Common myeloid progenitor, CD34-positive (primary cell): ENCODE results near the gene SYNPR.

Experiments used
- CTCF ChIA-PET: fragments of 350-600 bp; sonication (Branson Sonifier 250); formaldehyde crosslinking; loops from one replicate; lab custom pipeline; 2021; ENCODE audit warnings: antibody characterized with exemption; lab: Charles Lee
- POLR2A ChIA-PET: fragments of 350-600 bp; sonication (Branson Sonifier 250); formaldehyde crosslinking; loops from one replicate; lab custom pipeline; 2021; ENCODE audit warnings: antibody characterized with exemption; lab: Charles Lee
- DNase-seq, 3 donors: peaks; one replicate each; pipeline versions ENCODE4 v3.0.0 to v3.0.0-alpha.2; 2013
- H3K27ac ChIP-seq, 2 experiments: 1 replicate in 1 of 2; 2 replicates in 1 of 2; pipeline ENCODE4 v1.7.0; 2013; ENCODE audit warnings: inconsistent platforms in 2 of 2, low read length in 2 of 2, mild to moderate bottlenecking in 2 of 2, low read depth in 1 of 2, moderate library complexity in 1 of 2; ENCODE audit not compliant: severe bottlenecking in 2 of 2, insufficient read depth in 1 of 2, poor library complexity in 1 of 2
- H3K27me3 ChIP-seq, 5 experiments: replicated peaks in 2 of 5; 1 replicate in 3 of 5; 2 replicates in 2 of 5; pipeline versions ENCODE4 v1.6.1 to v1.7.0; 2013; ENCODE audit warnings: low read length in 4 of 5, mild to moderate bottlenecking in 2 of 5, moderate library complexity in 2 of 5, inconsistent platforms in 1 of 5; ENCODE audit not compliant: insufficient read depth in 5 of 5, control insufficient read depth in 4 of 5
- H3K36me3 ChIP-seq, 4 experiments: 1 replicate in 2 of 4; 2 replicates in 2 of 4; pipeline versions ENCODE4 v1.6.1 to v1.7.0; 2013; ENCODE audit warnings: low read length in 3 of 4, control low read depth in 1 of 4, mild to moderate bottlenecking in 1 of 4; ENCODE audit not compliant: control insufficient read depth in 4 of 4, insufficient read depth in 4 of 4
- H3K4me1 ChIP-seq, 4 experiments: 1 replicate in 3 of 4; 2 replicates in 1 of 4; pipeline versions ENCODE4 v1.6.1 to v1.7.1; 2013; ENCODE audit warnings: low read length in 3 of 4, mild to moderate bottlenecking in 3 of 4, control low read depth in 1 of 4, inconsistent platforms in 1 of 4, moderate library complexity in 1 of 4; ENCODE audit not compliant: control insufficient read depth in 4 of 4, insufficient read depth in 4 of 4; ENCODE audit errors: control extremely low read depth in 1 of 4
- H3K4me3 ChIP-seq, 7 experiments: 1 replicate in 4 of 7; 2 replicates in 3 of 7; pipeline versions ENCODE4 v1.5.1 to v1.7.0; 2013; ENCODE audit warnings: mild to moderate bottlenecking in 7 of 7, low read length in 6 of 7, moderate library complexity in 6 of 7, inconsistent platforms in 2 of 7, low read depth in 2 of 7, control low read depth in 1 of 7; ENCODE audit not compliant: insufficient read depth in 4 of 7, control insufficient read depth in 1 of 7; ENCODE audit errors: extremely low read depth in 1 of 7
- H3K9me3 ChIP-seq, 5 experiments: 1 replicate in 4 of 5; 2 replicates in 1 of 5; pipeline versions ENCODE4 v1.6.1 to v1.7.1; 2013; ENCODE audit warnings: low read length in 4 of 5, mild to moderate bottlenecking in 2 of 5, inconsistent platforms in 1 of 5, low read depth in 1 of 5, moderate library complexity in 1 of 5; ENCODE audit not compliant: control insufficient read depth in 4 of 5, insufficient read depth in 2 of 5; ENCODE audit errors: control extremely low read depth in 1 of 5
- WGBS: methylation state at CpG from one replicate; pipeline ENCODE4 v1.1.5; 2013; ENCODE audit not compliant: insufficient coverage; 5-methylcytosine and 5-hydroxymethylcytosine counted together

Gene SYNPR

DNA sequence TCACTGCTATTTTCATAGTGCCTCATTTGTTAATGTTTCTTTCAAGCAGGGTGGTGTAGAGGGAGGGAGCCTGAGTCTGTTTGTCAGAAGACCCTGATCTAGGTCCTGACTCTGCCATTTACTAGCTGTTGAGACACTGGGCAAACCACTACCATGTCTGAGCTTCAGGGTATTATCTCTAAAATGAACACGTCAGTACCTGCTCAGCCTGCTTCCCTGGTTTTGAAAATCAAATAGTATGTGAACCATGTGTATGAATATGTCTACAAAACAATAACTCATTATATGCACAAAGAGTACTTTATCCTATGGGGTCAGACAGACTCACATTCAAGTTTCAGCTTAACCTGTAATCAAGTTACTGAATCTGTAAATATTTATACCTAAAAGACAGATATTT, 25.1 kb downstream of the SYNPR start:
- Histone ChIP-seq H3K4me1 (no peaks in the 10 kb centered on the region), H3K27me3 (no peaks in the 10 kb centered on the region), H3K36me3 (no peaks in the 10 kb centered on the region), H3K4me3 (no peak overlapping the region), H3K9me3 (peaks cover 0 to under 1% (median 0%) of the 10 kb centered on the region in 5 experiments), H3K27ac (no peak overlapping the region)
- CTCF ChIA-PET: no interaction called here
- WGBS: no CpG with 5 or more reads among the region's 1 CpG
- POLR2A ChIA-PET: no interaction called here
- no peak for DNase-seq

DNA sequence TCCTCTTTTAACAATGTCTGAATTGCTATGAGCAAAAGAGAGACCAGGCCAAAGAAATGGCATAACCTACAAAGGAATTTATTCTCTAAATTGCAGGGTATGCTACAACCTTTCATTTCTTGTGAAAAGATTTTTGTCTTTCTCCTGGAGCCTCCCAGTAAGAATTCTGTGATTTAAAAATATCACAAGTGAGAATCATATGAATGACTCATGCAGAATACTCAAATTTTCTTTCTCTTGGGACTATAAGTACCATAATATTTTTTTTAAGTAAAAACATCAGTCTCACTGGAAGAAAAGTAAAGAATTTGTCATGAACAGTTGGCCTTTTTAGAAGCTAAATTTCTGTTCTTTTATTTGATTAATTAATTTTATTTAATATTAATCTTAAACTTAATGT, 26.3 kb downstream of the SYNPR start:
- no peak for DNase-seq
- H3K27ac ChIP-seq: no peak overlapping the region
- no peaks in the 10 kb centered on the region for H3K36me3 ChIP-seq
- no peak overlapping the region for H3K4me3 ChIP-seq
- H3K4me1 ChIP-seq: no peaks in the 10 kb centered on the region
- ChIA-PET POLR2A (no interaction called here), CTCF (no interaction called here)
- no peaks in the 10 kb centered on the region for H3K27me3 ChIP-seq
- peaks cover 0 to 3% (median 0%) of the 10 kb centered on the region in 5 experiments for H3K9me3 ChIP-seq

DNA sequence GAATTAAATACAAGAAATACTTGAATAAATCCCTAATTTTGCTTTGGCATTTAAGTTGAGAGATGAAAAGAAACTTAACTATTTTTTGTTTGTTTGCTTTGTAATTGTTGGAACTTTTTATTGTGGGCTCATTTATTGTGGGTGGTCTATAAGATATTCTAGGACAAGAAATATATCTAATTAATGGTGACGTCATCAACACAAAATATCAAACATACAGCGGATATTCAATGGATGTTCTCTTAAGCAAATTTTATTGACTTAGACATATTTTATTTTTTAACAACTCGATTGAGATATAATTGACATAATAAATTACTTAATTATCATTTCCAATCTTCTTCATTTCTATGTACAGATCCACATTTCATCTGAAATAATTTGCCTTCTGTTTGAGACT, 30.0 kb downstream of the SYNPR start:
- POLR2A ChIA-PET: no interaction called here
- WGBS: no CpG with 5 or more reads among the region's 3 CpGs
- CTCF ChIA-PET: no interaction called here
- Histone ChIP-seq H3K36me3 (no peaks in the 10 kb centered on the region), H3K4me3 (no peak overlapping the region), H3K4me1 (no peaks in the 10 kb centered on the region), H3K9me3 (peaks cover 0 to 3% (median 0%) of the 10 kb centered on the region in 5 experiments), H3K27ac (no peak overlapping the region), H3K27me3 (peaks cover 0 to 3% (median 0%) of the 10 kb centered on the region in 5 experiments)
- no peak for DNase-seq

DNA sequence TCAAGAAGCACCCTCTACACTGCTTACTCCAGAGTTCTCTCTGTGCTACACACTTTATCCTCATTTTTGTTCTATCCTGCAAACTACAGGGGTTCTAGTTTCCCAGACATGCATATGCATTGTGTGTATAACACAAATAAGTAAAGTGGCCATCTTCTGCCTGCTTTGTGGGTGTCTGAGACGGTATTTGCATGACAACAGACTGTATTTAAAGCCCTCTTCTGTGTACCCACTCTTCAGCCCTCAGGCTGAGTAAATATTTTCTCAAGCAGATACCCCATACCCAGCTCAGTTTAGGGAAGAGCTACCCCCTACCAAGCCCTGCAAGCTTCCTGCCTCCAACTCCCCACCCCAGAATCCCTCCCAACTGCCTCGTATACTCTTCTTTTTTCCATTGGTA, 31.7 kb downstream of the SYNPR start:
- H3K36me3 ChIP-seq: no peaks in the 10 kb centered on the region
- DNase-seq: no peak
- no peaks in the 10 kb centered on the region for H3K4me1 ChIP-seq
- CTCF ChIA-PET: no interaction called here
- H3K27ac ChIP-seq: no peak overlapping the region
- peaks cover 0 to 3% (median 0%) of the 10 kb centered on the region in 5 experiments for H3K27me3 ChIP-seq
- POLR2A ChIA-PET: no interaction called here
- 20% methylated on average over 1 of the region's 2 CpGs for WGBS
- H3K9me3 ChIP-seq: peaks cover 0 to 3% (median 0%) of the 10 kb centered on the region in 5 experiments
- no peak overlapping the region for H3K4me3 ChIP-seq

DNA sequence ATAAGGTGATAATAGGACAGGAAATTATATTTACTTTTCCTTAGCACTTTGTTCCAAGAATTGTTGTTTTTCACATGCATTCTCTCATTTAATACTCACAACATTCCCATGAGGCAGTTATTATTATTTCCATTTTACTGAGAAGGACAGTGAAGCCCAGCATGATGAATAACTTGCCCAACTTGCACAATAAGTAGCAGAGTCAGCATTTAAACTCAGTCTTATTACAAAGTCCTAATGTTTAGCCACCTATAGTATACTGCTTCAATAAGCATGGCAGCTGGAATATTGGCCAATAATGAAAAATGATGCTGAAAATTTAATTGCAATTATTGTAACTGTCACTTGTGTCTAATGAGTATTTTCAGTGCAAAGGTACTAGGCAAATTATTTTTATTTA, 45.7 kb downstream of the SYNPR start:
- DNase-seq: no peak
- Histone ChIP-seq H3K9me3 (no peaks in the 10 kb centered on the region), H3K36me3 (no peaks in the 10 kb centered on the region), H3K4me3 (no peak overlapping the region), H3K27me3 (peaks cover 0 to 3% (median 0%) of the 10 kb centered on the region in 5 experiments), H3K4me1 (no peaks in the 10 kb centered on the region), H3K27ac (no peak overlapping the region)
- POLR2A ChIA-PET: no interaction called here
- CTCF ChIA-PET: no interaction called here

DNA sequence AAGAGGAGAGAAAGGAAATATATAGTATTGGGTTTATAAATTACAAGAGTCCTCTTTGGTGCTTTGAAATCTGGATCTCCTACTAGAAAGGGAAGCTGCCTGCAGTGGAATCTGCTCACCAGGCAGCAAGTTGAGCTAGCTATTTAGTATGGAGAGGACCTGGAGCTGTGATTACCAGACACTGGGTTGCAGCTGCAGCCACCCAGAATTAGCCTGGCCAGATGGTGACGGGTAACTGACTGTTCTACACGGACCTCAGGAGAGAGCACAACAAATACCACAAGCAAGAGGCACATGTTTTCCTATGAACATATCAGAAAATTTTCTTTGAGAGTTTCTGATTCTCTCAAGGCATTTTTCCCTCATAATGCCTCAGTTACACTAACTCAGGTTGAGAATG, 46.5 kb downstream of the SYNPR start:
- no peaks in the 10 kb centered on the region for H3K36me3 ChIP-seq
- CTCF ChIA-PET: no interaction called here
- POLR2A ChIA-PET: no interaction called here
- no peak overlapping the region for H3K4me3 ChIP-seq
- no peaks in the 10 kb centered on the region for H3K9me3 ChIP-seq
- 71% methylated on average over 2 of the region's 2 CpGs for WGBS
- no peaks in the 10 kb centered on the region for H3K4me1 ChIP-seq
- peaks cover 0 to 3% (median 0%) of the 10 kb centered on the region in 5 experiments for H3K27me3 ChIP-seq
- no peak for DNase-seq
- H3K27ac ChIP-seq: no peak overlapping the region

DNA sequence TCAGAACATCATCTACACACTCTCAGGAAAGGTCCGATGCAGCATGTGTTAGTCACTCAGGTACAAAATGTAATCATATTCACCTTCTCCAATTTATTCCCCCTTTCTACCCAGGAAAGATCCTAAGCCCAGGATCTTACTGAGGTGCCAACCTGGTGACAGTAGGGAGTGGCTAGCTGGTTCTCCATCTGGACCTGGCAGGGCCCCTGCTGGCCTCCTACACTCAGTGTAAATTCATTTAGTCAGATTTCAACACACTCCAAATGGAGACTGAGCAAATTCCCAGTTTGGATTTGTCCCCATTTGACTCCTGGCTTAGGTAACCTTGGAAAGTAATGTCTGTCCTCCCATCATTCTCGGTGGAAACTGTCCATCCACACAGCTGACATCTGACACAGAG, 47.3 kb downstream of the SYNPR start:
- 88% methylated on average over 2 of the region's 2 CpGs for WGBS
- CTCF ChIA-PET: no interaction called here
- Histone ChIP-seq H3K27me3 (peaks cover 0 to 3% (median 0%) of the 10 kb centered on the region in 5 experiments), H3K27ac (no peak overlapping the region), H3K4me1 (no peaks in the 10 kb centered on the region), H3K36me3 (no peaks in the 10 kb centered on the region), H3K9me3 (no peaks in the 10 kb centered on the region), H3K4me3 (no peak overlapping the region)
- no peak for DNase-seq
- POLR2A ChIA-PET: no interaction called here
